OCI-LY7 (cell line): ENCODE results near the gene FXYD2. TPM values are rescaled to one million over a fixed set of nuclear protein-coding genes. Genes with fewer than 3 reads are reported as not detected.

Source experiments
- BruUV-seq: library from RNA; stranded (reverse); fragments of 400-500 nt; replicated peaks from 2 replicates; lab custom pipeline; 2021; lab: Mats Ljungman, UMichigan
- CTCF ChIA-PET: fragments of 300-600 bp; sonication (Branson Sonifier 250); formaldehyde crosslinking; loops from one replicate; lab custom pipeline; 2022; ENCODE audit warnings: antibody characterized with exemption; ENCODE audit not compliant: unreplicated experiment; lab: Charles Lee
- POLR2A ChIA-PET: fragments of 300-600 bp; sonication (Branson Sonifier 250); formaldehyde crosslinking; loops from one replicate; lab custom pipeline; 2022; ENCODE audit warnings: antibody characterized with exemption; lab: Charles Lee
- DNase-seq: peaks from one replicate; pipeline ENCODE4 v3.0.0-alpha.2; 2015; ENCODE audit warnings: low spot score
- H2AFZ ChIP-seq: fragments of 200-600 bp; sonication (generic), shearing (Covaris generic); 2 replicates; pipeline ENCODE4 v1.6.1; 2014; ENCODE audit warnings: mild to moderate bottlenecking, antibody characterized with exemption, low read length, moderate library complexity
- H3K27ac ChIP-seq: fragments of 200-600 bp; sonication (generic); 2 replicates; pipeline ENCODE4 v1.5.1; 2014; ENCODE audit warnings: mixed run types, low read depth, mild to moderate bottlenecking, moderate library complexity, low read length, inconsistent platforms; ENCODE audit not compliant: poor library complexity, severe bottlenecking
- H3K36me3 ChIP-seq: fragments of 200-600 bp; sonication (generic); 2 replicates; pipeline ENCODE4 v1.6.1; 2014; ENCODE audit warnings: mild to moderate bottlenecking, antibody characterized with exemption, low read length, moderate library complexity, mixed read lengths; ENCODE audit not compliant: insufficient read depth
- H3K4me1 ChIP-seq: fragments of 200-600 bp; sonication (generic); 2 replicates; pipeline ENCODE4 v1.5.1; 2014; ENCODE audit warnings: mild to moderate bottlenecking, low read length; ENCODE audit not compliant: insufficient read depth, poor library complexity, severe bottlenecking
- H3K4me2 ChIP-seq: fragments of 200-600 bp; sonication (generic); 2 replicates; pipeline ENCODE4 v1.6.1; 2014; ENCODE audit warnings: mild to moderate bottlenecking, low read length
- H3K4me3 ChIP-seq: fragments of 200-600 bp; sonication (generic); 2 replicates; pipeline ENCODE4 v1.5.1; 2014; ENCODE audit warnings: mild to moderate bottlenecking, low read depth, low read length; ENCODE audit not compliant: poor library complexity, severe bottlenecking
- H3K79me2 ChIP-seq: fragments of 200-600 bp; sonication (generic); 2 replicates; pipeline ENCODE4 v1.6.1; 2016; ENCODE audit warnings: low read depth, mild to moderate bottlenecking, low read length, moderate library complexity, mixed read lengths; ENCODE audit not compliant: insufficient read depth
- H3K9me2 ChIP-seq: fragments of 200-600 bp; sonication (generic); 2 replicates; pipeline ENCODE4 v1.6.1; 2016; ENCODE audit warnings: mild to moderate bottlenecking, low read length, mixed read lengths; ENCODE audit not compliant: insufficient read depth
- H3K9me3 ChIP-seq: fragments of 200-600 bp; sonication (generic); 2 replicates; pipeline ENCODE4 v1.6.1; 2014; ENCODE audit warnings: mild to moderate bottlenecking, mixed run types, low read length, mixed read lengths
- H4K20me1 ChIP-seq: fragments of 200-600 bp; sonication (generic); 2 replicates; pipeline ENCODE4 v1.6.1; 2014; ENCODE audit warnings: mild to moderate bottlenecking, antibody characterized with exemption, low read length, moderate library complexity, mixed read lengths; ENCODE audit not compliant: insufficient read depth
- EZH2phosphoT487 ChIP-seq: fragments of 200-600 bp; sonication (generic); IDR thresholded peaks from 2 replicates; pipeline ENCODE4 v1.6.1; 2018; ENCODE audit warnings: low read depth, borderline replicate concordance, mild to moderate bottlenecking, mixed run types, antibody characterized with exemption, low read length, moderate library complexity, mixed read lengths
- intact Hi-C: fragments of 100-400 bp; cut with micrococcal nuclease; formaldehyde crosslinking; loops from one replicate; pipeline ENCODE4 v1.10.0; 2022; ENCODE audit not compliant: unreplicated experiment
- total RNA-seq, 2 experiments: library from RNA; depleted of rRNA in 1 of 2; stranded (reverse); fragments of >200 nt in 1 of 2; shearing (Covaris generic) in 1 of 2; gene quantifications; 2 replicates each; pipeline ENCODE4 v1.2.3, GENCODE V29; 2014 to 2022
- TF ChIP-seq, protein P1 (sequence below): fragments of 200-600 bp; sonication (generic); conservative IDR thresholded peaks from 2 replicates; pipeline ENCODE4 v1.5.1; 2014; ENCODE audit warnings: mild to moderate bottlenecking, antibody characterized with exemption, low read length, moderate library complexity, mixed read lengths

The FXYD2 gene
- total RNA-seq, 2 experiments from 2014 or later = not detected

DNA sequence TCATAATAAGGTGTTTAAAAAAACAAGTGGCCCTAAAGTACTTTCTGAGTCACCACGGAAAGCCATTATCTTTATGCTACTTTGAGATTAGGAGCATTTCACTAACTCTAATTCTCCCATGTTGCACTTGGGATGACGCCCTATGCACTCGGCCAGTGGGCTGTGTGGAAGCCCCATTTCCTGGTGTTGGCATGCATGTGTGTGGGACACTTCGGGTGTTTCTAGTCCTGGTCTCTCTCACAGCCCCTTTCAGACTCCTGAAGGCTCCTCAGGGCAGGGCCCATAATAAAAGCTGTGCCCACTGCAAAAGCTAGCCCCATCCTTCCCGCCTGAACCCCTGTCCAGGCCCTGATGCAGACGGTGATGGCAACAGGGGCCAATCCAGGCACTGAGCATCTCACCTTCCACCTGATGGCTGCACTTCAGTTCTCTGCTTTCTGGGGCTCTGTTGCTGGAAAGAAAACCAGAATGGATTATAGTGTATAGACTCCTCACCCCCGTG is 14.9 kb upstream of the FXYD2 start:
- no peaks in the 10 kb centered on the region for H4K20me1 ChIP-seq
- CTCF ChIA-PET = no interaction called here
- POLR2A ChIA-PET = no interaction called here
- H3K79me2 ChIP-seq = no peaks in the 10 kb centered on the region
- BruUV-seq = no TSS peak
- H3K4me3 ChIP-seq = no peak overlapping the region
- no peak overlapping the region for H2AFZ ChIP-seq
- H3K9me3 ChIP-seq = no peaks in the 10 kb centered on the region
- no peaks in the 10 kb centered on the region for H3K36me3 ChIP-seq
- H3K27ac ChIP-seq = no peak overlapping the region
- DNase-seq = no peak
- no peaks in the 10 kb centered on the region for H3K4me1 ChIP-seq
- no peaks in the 10 kb centered on the region for H3K9me2 ChIP-seq
- no peak overlapping the region for H3K4me2 ChIP-seq
- TF ChIP-seq EZH2phosphoT487 = no peak
- TF ChIP-seq, protein P1, sequence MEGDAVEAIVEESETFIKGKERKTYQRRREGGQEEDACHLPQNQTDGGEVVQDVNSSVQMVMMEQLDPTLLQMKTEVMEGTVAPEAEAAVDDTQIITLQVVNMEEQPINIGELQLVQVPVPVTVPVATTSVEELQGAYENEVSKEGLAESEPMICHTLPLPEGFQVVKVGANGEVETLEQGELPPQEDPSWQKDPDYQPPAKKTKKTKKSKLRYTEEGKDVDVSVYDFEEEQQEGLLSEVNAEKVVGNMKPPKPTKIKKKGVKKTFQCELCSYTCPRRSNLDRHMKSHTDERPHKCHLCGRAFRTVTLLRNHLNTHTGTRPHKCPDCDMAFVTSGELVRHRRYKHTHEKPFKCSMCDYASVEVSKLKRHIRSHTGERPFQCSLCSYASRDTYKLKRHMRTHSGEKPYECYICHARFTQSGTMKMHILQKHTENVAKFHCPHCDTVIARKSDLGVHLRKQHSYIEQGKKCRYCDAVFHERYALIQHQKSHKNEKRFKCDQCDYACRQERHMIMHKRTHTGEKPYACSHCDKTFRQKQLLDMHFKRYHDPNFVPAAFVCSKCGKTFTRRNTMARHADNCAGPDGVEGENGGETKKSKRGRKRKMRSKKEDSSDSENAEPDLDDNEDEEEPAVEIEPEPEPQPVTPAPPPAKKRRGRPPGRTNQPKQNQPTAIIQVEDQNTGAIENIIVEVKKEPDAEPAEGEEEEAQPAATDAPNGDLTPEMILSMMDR = no peak
- intact Hi-C loops = no loop called here

DNA sequence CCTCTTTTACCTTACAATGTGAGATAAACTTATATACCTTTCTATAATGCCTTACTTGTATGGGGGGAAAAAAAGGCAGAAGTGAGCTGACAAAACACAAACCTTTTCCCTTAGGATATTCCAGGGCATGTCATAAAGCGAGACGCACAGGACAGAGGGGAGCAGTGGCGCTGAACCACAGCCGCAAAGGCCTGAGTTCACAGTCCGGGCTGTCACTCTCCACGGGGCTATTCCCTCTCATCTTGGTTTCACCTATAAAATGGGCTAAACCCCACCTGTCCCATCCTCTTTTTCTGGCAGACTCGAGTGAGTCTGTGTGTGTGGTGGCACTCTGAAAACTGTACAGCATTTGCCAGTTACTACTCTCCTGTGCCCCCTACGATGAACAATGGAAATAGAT is 14.4 kb upstream of the FXYD2 start:
- intact Hi-C loops = no loop called here
- no peaks in the 10 kb centered on the region for H3K9me2 ChIP-seq
- DNase-seq = no peak
- CTCF ChIA-PET = no interaction called here
- no peak overlapping the region for H3K4me2 ChIP-seq
- no peaks in the 10 kb centered on the region for H3K4me1 ChIP-seq
- no peak overlapping the region for H2AFZ ChIP-seq
- H3K27ac ChIP-seq = no peak overlapping the region
- H3K79me2 ChIP-seq = no peaks in the 10 kb centered on the region
- no peaks in the 10 kb centered on the region for H4K20me1 ChIP-seq
- BruUV-seq = no TSS peak
- H3K36me3 ChIP-seq = no peaks in the 10 kb centered on the region
- POLR2A ChIA-PET = no interaction called here
- TF ChIP-seq EZH2phosphoT487 = no peak
- TF ChIP-seq, protein P1 = no peak
- no peak overlapping the region for H3K4me3 ChIP-seq
- H3K9me3 ChIP-seq = no peaks in the 10 kb centered on the region

DNA sequence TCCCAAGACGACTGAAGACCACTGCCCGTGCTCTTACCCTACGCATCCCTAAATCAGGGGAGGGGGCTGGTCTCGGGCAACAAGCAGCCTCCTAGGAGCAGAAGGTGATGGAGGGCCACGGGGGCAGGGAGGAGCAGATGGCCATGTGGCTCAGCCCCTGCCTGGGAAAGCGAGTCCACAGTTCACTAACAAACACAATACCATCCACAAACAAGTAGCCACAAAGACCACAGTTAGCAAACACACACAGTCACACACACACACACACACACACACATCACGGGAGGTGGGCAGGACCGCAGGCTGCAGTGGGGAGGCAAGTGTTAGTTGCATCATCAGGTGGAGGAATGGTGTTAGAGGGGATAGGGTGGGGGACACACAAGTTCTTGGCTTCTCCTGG is 13.2 kb upstream of the FXYD2 start:
- no peaks in the 10 kb centered on the region for H3K9me3 ChIP-seq
- no peak overlapping the region for H2AFZ ChIP-seq
- TF ChIP-seq, protein P1 = no peak
- no peak for TF ChIP-seq EZH2phosphoT487
- POLR2A ChIA-PET = no interaction called here
- no peak overlapping the region for H3K27ac ChIP-seq
- no peaks in the 10 kb centered on the region for H3K79me2 ChIP-seq
- intact Hi-C loops = no loop called here
- no peak overlapping the region for H3K4me3 ChIP-seq
- DNase-seq = no peak
- CTCF ChIA-PET = no interaction called here
- no peaks in the 10 kb centered on the region for H3K9me2 ChIP-seq
- no peak overlapping the region for H3K4me2 ChIP-seq
- no TSS peak for BruUV-seq
- H3K36me3 ChIP-seq = no peaks in the 10 kb centered on the region
- H3K4me1 ChIP-seq = no peaks in the 10 kb centered on the region
- H4K20me1 ChIP-seq = no peaks in the 10 kb centered on the region
